Tibial nerve (tissue), 4 donors: ENCODE results near the gene SFN. TPM values are rescaled to one million over a fixed set of nuclear protein-coding genes. Genes with fewer than 3 reads are reported as not detected.

ENCODE experiments used
- DNase-seq, 2 donors: peaks; one replicate each; pipeline ENCODE4 v3.0.0-alpha.2; 2019; ENCODE audit warnings: low spot score in 2 of 2
- H3K27ac ChIP-seq, 4 donors: fragments of 200-600 bp; sonication (generic) in 3 of 4; one replicate each; pipeline ENCODE4 v1.5.1; 2017 to 2019; ENCODE audit warnings: mild to moderate bottlenecking in 1 of 4
- H3K27me3 ChIP-seq, 2 donors: fragments of 200-600 bp; sonication (generic) in 1 of 2; one replicate each; pipeline versions ENCODE4 v1.5.1 to v1.6.0; 2017 to 2019
- H3K36me3 ChIP-seq, 3 donors: fragments of 200-600 bp; sonication (generic); one replicate each; pipeline ENCODE4 v1.5.1; 2018 to 2019
- H3K4me1 ChIP-seq, 4 donors: fragments of 200-600 bp; sonication (generic) in 3 of 4; one replicate each; pipeline ENCODE4 v1.5.1; 2017 to 2019
- H3K4me3 ChIP-seq, 4 donors: fragments of 200-600 bp; sonication (generic) in 3 of 4; one replicate each; pipeline ENCODE4 v1.5.1; 2017 to 2019; ENCODE audit warnings: mild to moderate bottlenecking in 1 of 4, moderate library complexity in 1 of 4
- H3K9me3 ChIP-seq, 4 donors: fragments of 200-600 bp; sonication (generic) in 3 of 4; one replicate each; pipeline ENCODE4 v1.5.1; 2017 to 2019
- EP300 ChIP-seq, 2 donors: sonication (generic); formaldehyde crosslinking; IDR thresholded peaks; one replicate each; pipeline ENCODE4 v1.6.1; 2017; ENCODE audit warnings: antibody characterized with exemption in 2 of 2, mild to moderate bottlenecking in 1 of 2
- POLR2A ChIP-seq, 2 donors: fragments of 450-650 bp; IDR thresholded peaks; one replicate each; pipeline ENCODE4 v1.6.1; 2017; ENCODE audit warnings: antibody characterized with exemption in 2 of 2, mild to moderate bottlenecking in 2 of 2, moderate library complexity in 2 of 2
- WGBS, 2 donors: methylation state at CpG; one replicate each; pipeline ENCODE4 v1.1.5; 2018; 5-methylcytosine and 5-hydroxymethylcytosine counted together
- small RNA-seq: library from RNA; depleted of rRNA; stranded (forward); fragments of <200 nt; gene quantifications from one replicate; pipeline ENCODE3, GENCODE V24; 2016
- total RNA-seq, 4 donors: library from RNA; depleted of rRNA; stranded (reverse); fragments of >200 nt; gene quantifications; one replicate each; pipeline ENCODE4 v1.1.0, GENCODE V29; 2016
- TF ChIP-seq, protein P1 (sequence below), 5 experiments: fragments of 200-600 bp in 3 of 5; fragments of 450-650 bp in 2 of 5; sonication (generic) in 3 of 5; IDR thresholded peaks; one replicate each; pipeline ENCODE4 v1.5.1; 2016 to 2019; ENCODE audit warnings: antibody characterized with exemption in 5 of 5, mild to moderate bottlenecking in 3 of 5, moderate library complexity in 2 of 5

SFN gene
- total RNA-seq, 4 donors from 2014 or later: not detected

DNA sequence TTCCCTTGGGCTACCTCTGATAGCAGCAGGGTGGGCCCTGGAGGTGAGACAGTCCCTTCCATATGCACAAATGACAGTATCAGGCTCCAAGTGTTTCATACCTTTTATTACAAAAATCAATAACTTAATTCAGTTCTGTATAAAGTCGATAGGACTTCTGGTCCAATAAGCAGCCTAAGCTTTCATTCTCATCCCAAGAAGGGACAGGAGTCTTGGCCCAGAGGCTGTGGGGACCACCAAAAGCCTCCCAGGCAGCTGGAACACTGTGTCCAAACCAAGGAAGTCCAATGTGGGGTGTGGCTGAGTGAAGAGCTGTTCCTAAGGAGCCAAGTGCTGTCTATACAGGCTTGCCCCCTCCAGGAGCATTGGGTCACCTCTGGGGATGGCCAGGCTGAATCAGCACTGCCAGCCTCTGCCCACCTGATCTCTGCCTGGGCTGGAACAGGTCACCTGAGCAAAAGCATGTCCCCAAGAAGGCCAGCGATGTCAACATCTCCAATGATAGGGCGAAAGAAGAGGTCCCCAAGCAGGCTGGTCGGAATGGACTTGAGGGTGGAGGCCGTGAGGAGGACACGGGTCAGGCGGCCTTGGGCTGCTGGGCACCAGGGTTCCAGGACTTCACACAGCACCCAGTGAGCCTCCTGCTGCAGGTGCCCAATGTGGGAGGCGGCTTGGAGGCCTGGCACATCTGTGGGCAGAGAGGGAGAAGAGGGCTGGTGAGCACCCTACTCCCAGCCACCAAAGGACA is 48.6 kb downstream of the SFN start:
- no peaks in the 10 kb centered on the region for H3K9me3 ChIP-seq
- no peak overlapping the region for H3K4me3 ChIP-seq
- H3K36me3 ChIP-seq: no peaks in the 10 kb centered on the region
- H3K4me1 ChIP-seq: no peaks in the 10 kb centered on the region
- H3K27ac ChIP-seq: no peak overlapping the region
- no peak for DNase-seq
- H3K27me3 ChIP-seq: no peaks in the 10 kb centered on the region
- TF ChIP-seq, protein P1, sequence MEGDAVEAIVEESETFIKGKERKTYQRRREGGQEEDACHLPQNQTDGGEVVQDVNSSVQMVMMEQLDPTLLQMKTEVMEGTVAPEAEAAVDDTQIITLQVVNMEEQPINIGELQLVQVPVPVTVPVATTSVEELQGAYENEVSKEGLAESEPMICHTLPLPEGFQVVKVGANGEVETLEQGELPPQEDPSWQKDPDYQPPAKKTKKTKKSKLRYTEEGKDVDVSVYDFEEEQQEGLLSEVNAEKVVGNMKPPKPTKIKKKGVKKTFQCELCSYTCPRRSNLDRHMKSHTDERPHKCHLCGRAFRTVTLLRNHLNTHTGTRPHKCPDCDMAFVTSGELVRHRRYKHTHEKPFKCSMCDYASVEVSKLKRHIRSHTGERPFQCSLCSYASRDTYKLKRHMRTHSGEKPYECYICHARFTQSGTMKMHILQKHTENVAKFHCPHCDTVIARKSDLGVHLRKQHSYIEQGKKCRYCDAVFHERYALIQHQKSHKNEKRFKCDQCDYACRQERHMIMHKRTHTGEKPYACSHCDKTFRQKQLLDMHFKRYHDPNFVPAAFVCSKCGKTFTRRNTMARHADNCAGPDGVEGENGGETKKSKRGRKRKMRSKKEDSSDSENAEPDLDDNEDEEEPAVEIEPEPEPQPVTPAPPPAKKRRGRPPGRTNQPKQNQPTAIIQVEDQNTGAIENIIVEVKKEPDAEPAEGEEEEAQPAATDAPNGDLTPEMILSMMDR (IDR thresholded peaks at IDR 0.05): no peak
- TF ChIP-seq EP300 (IDR thresholded peaks at IDR 0.05) (no peak), POLR2A (IDR thresholded peaks at IDR 0.05) (no peak)
- WGBS, 2 donors: 84 to 89% methylated on average over 8 of the region's 8 CpGs

DNA sequence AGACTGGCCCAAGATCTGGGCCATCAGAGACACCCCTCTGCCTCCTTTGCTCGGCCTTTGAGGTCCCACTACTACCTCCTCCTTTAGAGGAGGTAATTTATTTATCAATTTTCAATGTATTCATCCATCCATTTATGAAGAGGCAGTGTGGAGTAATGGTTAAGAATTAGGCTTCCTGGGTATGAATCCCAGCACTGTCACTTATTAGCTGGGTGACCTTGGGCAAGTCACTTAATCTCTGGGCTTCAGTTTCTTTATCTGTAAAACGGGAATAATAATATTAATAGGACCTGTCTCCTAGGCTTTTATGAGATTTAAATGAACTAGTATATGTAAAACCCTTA is 49.2 kb downstream of the SFN start:
- no peak for DNase-seq
- no peak overlapping the region for H3K27ac ChIP-seq
- no peaks in the 10 kb centered on the region for H3K36me3 ChIP-seq
- H3K9me3 ChIP-seq: no peaks in the 10 kb centered on the region
- TF ChIP-seq EP300 (IDR thresholded peaks at IDR 0.05): no peak
- TF ChIP-seq, protein P1 (IDR thresholded peaks at IDR 0.05): no peak
- TF ChIP-seq POLR2A (IDR thresholded peaks at IDR 0.05): no peak
- 63 to 75% methylated on average over 2 of the region's 2 CpGs for WGBS, 2 donors
- H3K4me3 ChIP-seq: no peak overlapping the region
- no peaks in the 10 kb centered on the region for H3K4me1 ChIP-seq
- no peaks in the 10 kb centered on the region for H3K27me3 ChIP-seq

DNA sequence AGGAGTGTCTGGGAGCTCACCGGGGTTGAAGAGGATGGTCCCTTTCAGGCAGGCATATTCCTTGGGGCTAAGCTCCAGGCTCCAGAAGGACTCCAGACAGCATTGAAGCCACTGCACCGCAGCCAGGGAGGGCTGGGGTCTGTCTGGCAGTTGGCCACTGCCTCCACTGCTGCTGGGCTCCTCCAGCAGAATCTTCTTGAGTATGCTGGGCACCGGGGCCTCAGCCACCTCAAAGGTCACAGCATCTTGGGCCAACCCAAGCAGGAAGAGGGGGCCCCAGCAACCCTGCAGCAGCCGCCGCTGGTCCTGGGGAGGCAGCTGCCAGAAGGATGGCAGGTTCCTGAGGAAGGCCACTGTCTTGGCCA is 50.4 kb downstream of the SFN start:
- no peak overlapping the region for H3K4me3 ChIP-seq
- no peak overlapping the region for H3K27ac ChIP-seq
- H3K36me3 ChIP-seq: no peaks in the 10 kb centered on the region
- H3K9me3 ChIP-seq: no peaks in the 10 kb centered on the region
- no peak for DNase-seq
- H3K4me1 ChIP-seq: no peaks in the 10 kb centered on the region
- TF ChIP-seq EP300 (IDR thresholded peaks at IDR 0.05) (no peak), POLR2A (IDR thresholded peaks at IDR 0.05) (no peak)
- TF ChIP-seq, protein P1 (IDR thresholded peaks at IDR 0.05): no peak
- H3K27me3 ChIP-seq: no peaks in the 10 kb centered on the region
- WGBS, 2 donors: 56 to 94% methylated on average over 2 to 4 of the region's 5 CpGs

Small RNAs within 50 kb of the gene (small RNA-seq; reads per million reads assigned to genes)
- gene RN7SL165P: not detected

Other genes with a start within 250 kb of the SFN start
- 10 to 100 TPM; 49.6 to 90.0 (median 54.3) TPM for gene ARID1A, start 167.1 kb upstream of the SFN start, total RNA-seq
- gene PIGV, start 75.2 kb upstream of the SFN start, total RNA-seq: 10 to 100 TPM in 3 of 4 donors, 1 to 10 TPM in 1; 9.3 to 22.2 (median 17.6) TPM
- gene ZDHHC18, start 36.5 kb upstream of the SFN start, total RNA-seq: 10 to 100 TPM in 2 of 4 donors, 1 to 10 TPM in 2; 9.2 to 13.5 (median 10.0) TPM
- 10 to 100 TPM in 3 of 4 donors, 1 to 10 TPM in 1; 7.9 to 14.7 (median 13.8) TPM for gene GPN2, start 27.1 kb downstream of the SFN start, total RNA-seq
- gene GPATCH3, start 37.3 kb downstream of the SFN start, total RNA-seq: 10 to 100 TPM in 3 of 4 donors, 1 to 10 TPM in 1; 7.8 to 26.1 (median 12.5) TPM
- gene NR0B2, start 50.8 kb downstream of the SFN start, total RNA-seq: not detected
- gene NUDC, start 58.6 kb downstream of the SFN start, total RNA-seq: 10 to 100 TPM; 47.9 to 60.9 (median 57.0) TPM
- not detected for gene KDF1, start 97.3 kb downstream of the SFN start, total RNA-seq
- gene TRNP1, start 130.5 kb downstream of the SFN start, total RNA-seq: 10 to 100 TPM; 15.0 to 55.7 (median 52.4) TPM
- 10 to 100 TPM; 11.7 to 36.3 (median 27.4) TPM for gene TENT5B, start 149.7 kb downstream of the SFN start, total RNA-seq